HepG2 (cell line): ENCODE data around the gene TMEM121. TPM values are rescaled to one million over a fixed set of nuclear protein-coding genes. Genes with fewer than 3 reads are reported as not detected.

ENCODE experiments used
- ADNP ChIP-seq: sonication (generic); formaldehyde crosslinking; IDR thresholded peaks from 2 replicates; pipeline ENCODE4 v1.4.0; 2020; ENCODE audit warnings: missing genetic modification reagents
- CREB1 ChIP-seq, 2 experiments: fragments of 450-650 bp in 1 of 2; IDR thresholded peaks; 2 replicates each; pipeline ENCODE4 v1.6.1; 2016 to 2017; ENCODE audit warnings: control low read depth in 1 of 2, mild to moderate bottlenecking in 1 of 2, missing compliant biosample characterization in 1 of 2, missing genetic modification characterization in 1 of 2
- DR1 ChIP-seq: sonication (generic); formaldehyde crosslinking; IDR thresholded peaks from 2 replicates; pipeline ENCODE4 v1.8.0; 2021; ENCODE audit warnings: mild to moderate bottlenecking, missing genetic modification reagents, inconsistent platforms
- GABPB1 ChIP-seq: IDR thresholded peaks from 2 replicates; pipeline ENCODE4 v1.6.1; 2016; ENCODE audit warnings: mild to moderate bottlenecking, missing genetic modification reagents, moderate library complexity, missing compliant biosample characterization
- GTF2F1 ChIP-seq: fragments of 150-350 bp; IDR thresholded peaks from 2 replicates; pipeline ENCODE4 v1.6.1; 2014; ENCODE audit warnings: low read length
- ISL2 ChIP-seq: sonication (generic); formaldehyde crosslinking; IDR thresholded peaks from 2 replicates; pipeline ENCODE4 v1.5.0; 2020; ENCODE audit warnings: missing genetic modification reagents
- SALL1 ChIP-seq: sonication (generic); formaldehyde crosslinking; IDR thresholded peaks from 2 replicates; pipeline ENCODE4 v1.8.0; 2022; ENCODE audit warnings: mild to moderate bottlenecking, missing genetic modification reagents
- SRY ChIP-seq: sonication (generic); formaldehyde crosslinking; IDR thresholded peaks from 2 replicates; pipeline ENCODE4 v1.8.0; 2022; ENCODE audit warnings: mild to moderate bottlenecking, missing genetic modification reagents
- YEATS4 ChIP-seq: sonication (generic); formaldehyde crosslinking; IDR thresholded peaks from 2 replicates; pipeline ENCODE4 v1.4.0; 2020; ENCODE audit warnings: missing genetic modification reagents, borderline replicate concordance
- ZIK1 ChIP-seq: sonication (generic); formaldehyde crosslinking; IDR thresholded peaks from 2 replicates; pipeline ENCODE4 v1.5.0; 2020; ENCODE audit warnings: mild to moderate bottlenecking, low read depth, missing genetic modification reagents, borderline replicate concordance
- ZMYM4 ChIP-seq: sonication (generic); formaldehyde crosslinking; IDR thresholded peaks from 2 replicates; pipeline ENCODE4 v1.8.1; 2023; ENCODE audit warnings: mild to moderate bottlenecking, missing genetic modification reagents
- ZNF121 ChIP-seq: sonication (generic); formaldehyde crosslinking; IDR thresholded peaks from 2 replicates; pipeline ENCODE4 v1.5.0; 2020; ENCODE audit warnings: mild to moderate bottlenecking, missing genetic modification reagents
- ZNF225 ChIP-seq: sonication (generic); formaldehyde crosslinking; IDR thresholded peaks from 2 replicates; pipeline ENCODE4 v1.4.0; 2020; ENCODE audit warnings: mild to moderate bottlenecking, missing genetic modification reagents
- ZNF557 ChIP-seq: sonication (generic); formaldehyde crosslinking; IDR thresholded peaks from 2 replicates; pipeline ENCODE4 v1.4.0; 2020; ENCODE audit warnings: missing genetic modification reagents
- ZNF790 ChIP-seq: sonication (generic); formaldehyde crosslinking; IDR thresholded peaks from 2 replicates; pipeline ENCODE4 v1.8.0; 2022; ENCODE audit warnings: missing genetic modification reagents, mild to moderate bottlenecking, borderline replicate concordance
- polyA plus RNA-seq, 8 experiments: library from polyadenylated mRNA; depleted of rRNA in 3 of 8; stranded (reverse) in 7 of 8; unstranded in 1 of 8; fragments of >200 nt; fragmentation: Illumina TruSeq in 4 of 8; extraction: Trizol in 4 of 8; gene quantifications; 2 replicates each; pipeline versions ENCODE4 v1.2.1 to v1.2.3, GENCODE V29; 2011 to 2016; ENCODE audit warnings: low read depth in 4 of 8, missing spikeins in 1 of 8, mixed read lengths in 1 of 8; ENCODE audit not compliant: insufficient read depth in 1 of 8
- total RNA-seq, 5 experiments: library from RNA; depleted of rRNA; stranded (reverse); fragments of >200 nt; fragmentation: Illumina TruSeq; extraction: Trizol; gene quantifications; 2 replicates each; pipeline ENCODE4 v1.2.3, GENCODE V29; 2016; ENCODE audit warnings: low read depth in 1 of 5
- TF ChIP-seq, protein P1 (sequence below): sonication (generic); formaldehyde crosslinking; conservative IDR thresholded peaks from 2 replicates; pipeline ENCODE4 v1.8.0; 2022; ENCODE audit warnings: low read depth, missing genetic modification reagents
- TF ChIP-seq, protein P2 (sequence below): IDR thresholded peaks from 2 replicates; pipeline ENCODE4 v1.6.1; 2016; ENCODE audit warnings: low read depth, borderline replicate concordance
- TF ChIP-seq, protein P3 (sequence below): sonication (generic); formaldehyde crosslinking; IDR thresholded peaks from 2 replicates; pipeline ENCODE4 v1.4.0; 2020; ENCODE audit warnings: mild to moderate bottlenecking, missing genetic modification reagents
- TF ChIP-seq, protein P4 (sequence below): sonication (generic); formaldehyde crosslinking; IDR thresholded peaks from 2 replicates; pipeline ENCODE4 v1.5.0; 2020; ENCODE audit warnings: missing genetic modification reagents
- TF ChIP-seq, protein P5 (sequence below): sonication (generic); formaldehyde crosslinking; IDR thresholded peaks from 2 replicates; pipeline ENCODE4 v1.4.0; 2020; ENCODE audit warnings: mild to moderate bottlenecking, low read depth, missing genetic modification reagents
- TF ChIP-seq, protein P6 (sequence below): sonication (generic); formaldehyde crosslinking; IDR thresholded peaks from 2 replicates; pipeline ENCODE4 v1.9.0; 2022; ENCODE audit warnings: low read depth, missing genetic modification reagents
- TF ChIP-seq, protein P7 (sequence below): IDR thresholded peaks from 2 replicates; pipeline ENCODE4 v1.6.1; 2012; ENCODE audit warnings: inconsistent platforms

The TMEM121 gene
- total and polyA plus RNA-seq, 2 of the 13 experiments (the other 11 are each of a cell fraction or from before 2014, with no cell fraction given) = 6.6 to 19.0 TPM

DNA sequence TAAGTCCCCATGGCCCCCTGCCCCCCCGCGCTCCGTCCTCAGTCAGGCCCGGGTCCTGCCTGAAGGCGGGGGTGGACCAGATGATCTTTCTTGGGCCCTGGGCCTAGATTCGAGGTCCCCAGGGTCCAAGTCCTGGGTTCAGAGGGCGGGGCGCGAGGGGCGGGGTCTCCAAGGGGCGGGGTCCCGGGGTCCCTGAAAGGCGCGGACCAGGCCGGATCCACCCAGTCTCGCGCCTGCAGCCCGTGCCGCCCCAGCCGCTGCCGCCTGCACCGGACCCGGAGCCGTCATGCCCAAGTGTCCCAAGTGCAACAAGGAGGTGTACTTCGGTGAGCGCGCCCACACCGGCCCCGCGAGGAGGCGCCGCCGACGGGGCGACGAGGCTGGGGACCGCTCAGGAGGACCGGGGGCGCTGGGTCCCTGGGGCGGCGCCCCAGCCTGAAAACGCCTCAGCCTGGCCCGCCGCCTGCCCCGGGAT, 39.4 kb upstream of the TMEM121 start (continued):
- no peak for TF ChIP-seq CREB1 (IDR thresholded peaks at IDR 0.05)
- TF ChIP-seq CREB1 (CRISPR knock-in tag; IDR thresholded peaks at IDR 0.05) = no peak
- TF ChIP-seq, protein P1, sequence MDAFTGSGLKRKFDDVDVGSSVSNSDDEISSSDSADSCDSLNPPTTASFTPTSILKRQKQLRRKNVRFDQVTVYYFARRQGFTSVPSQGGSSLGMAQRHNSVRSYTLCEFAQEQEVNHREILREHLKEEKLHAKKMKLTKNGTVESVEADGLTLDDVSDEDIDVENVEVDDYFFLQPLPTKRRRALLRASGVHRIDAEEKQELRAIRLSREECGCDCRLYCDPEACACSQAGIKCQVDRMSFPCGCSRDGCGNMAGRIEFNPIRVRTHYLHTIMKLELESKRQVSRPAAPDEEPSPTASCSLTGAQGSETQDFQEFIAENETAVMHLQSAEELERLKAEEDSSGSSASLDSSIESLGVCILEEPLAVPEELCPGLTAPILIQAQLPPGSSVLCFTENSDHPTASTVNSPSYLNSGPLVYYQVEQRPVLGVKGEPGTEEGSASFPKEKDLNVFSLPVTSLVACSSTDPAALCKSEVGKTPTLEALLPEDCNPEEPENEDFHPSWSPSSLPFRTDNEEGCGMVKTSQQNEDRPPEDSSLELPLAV (CRISPR knock-in tag) = no peak
- TF ChIP-seq, protein P2, sequence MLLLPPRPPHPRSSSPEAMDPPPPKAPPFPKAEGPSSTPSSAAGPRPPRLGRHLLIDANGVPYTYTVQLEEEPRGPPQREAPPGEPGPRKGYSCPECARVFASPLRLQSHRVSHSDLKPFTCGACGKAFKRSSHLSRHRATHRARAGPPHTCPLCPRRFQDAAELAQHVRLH = no peak
- TF ChIP-seq, protein P3, sequence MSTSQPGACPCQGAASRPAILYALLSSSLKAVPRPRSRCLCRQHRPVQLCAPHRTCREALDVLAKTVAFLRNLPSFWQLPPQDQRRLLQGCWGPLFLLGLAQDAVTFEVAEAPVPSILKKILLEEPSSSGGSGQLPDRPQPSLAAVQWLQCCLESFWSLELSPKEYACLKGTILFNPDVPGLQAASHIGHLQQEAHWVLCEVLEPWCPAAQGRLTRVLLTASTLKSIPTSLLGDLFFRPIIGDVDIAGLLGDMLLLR (CRISPR knock-in tag) = 0 out of 2 replicates have a peak, but pooled peaks have one; percentile 33
- TF ChIP-seq ISL2 (CRISPR knock-in tag) = no peak
- TF ChIP-seq ZNF121 (CRISPR knock-in tag) = peak; percentile 79
- TF ChIP-seq, protein P4, sequence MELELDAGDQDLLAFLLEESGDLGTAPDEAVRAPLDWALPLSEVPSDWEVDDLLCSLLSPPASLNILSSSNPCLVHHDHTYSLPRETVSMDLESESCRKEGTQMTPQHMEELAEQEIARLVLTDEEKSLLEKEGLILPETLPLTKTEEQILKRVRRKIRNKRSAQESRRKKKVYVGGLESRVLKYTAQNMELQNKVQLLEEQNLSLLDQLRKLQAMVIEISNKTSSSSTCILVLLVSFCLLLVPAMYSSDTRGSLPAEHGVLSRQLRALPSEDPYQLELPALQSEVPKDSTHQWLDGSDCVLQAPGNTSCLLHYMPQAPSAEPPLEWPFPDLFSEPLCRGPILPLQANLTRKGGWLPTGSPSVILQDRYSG = no peak
- TF ChIP-seq, protein P5, sequence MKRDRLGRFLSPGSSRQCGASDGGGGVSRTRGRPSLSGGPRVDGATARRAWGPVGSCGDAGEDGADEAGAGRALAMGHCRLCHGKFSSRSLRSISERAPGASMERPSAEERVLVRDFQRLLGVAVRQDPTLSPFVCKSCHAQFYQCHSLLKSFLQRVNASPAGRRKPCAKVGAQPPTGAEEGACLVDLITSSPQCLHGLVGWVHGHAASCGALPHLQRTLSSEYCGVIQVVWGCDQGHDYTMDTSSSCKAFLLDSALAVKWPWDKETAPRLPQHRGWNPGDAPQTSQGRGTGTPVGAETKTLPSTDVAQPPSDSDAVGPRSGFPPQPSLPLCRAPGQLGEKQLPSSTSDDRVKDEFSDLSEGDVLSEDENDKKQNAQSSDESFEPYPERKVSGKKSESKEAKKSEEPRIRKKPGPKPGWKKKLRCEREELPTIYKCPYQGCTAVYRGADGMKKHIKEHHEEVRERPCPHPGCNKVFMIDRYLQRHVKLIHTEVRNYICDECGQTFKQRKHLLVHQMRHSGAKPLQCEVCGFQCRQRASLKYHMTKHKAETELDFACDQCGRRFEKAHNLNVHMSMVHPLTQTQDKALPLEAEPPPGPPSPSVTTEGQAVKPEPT (CRISPR knock-in tag) = no peak
- TF ChIP-seq, protein P6, sequence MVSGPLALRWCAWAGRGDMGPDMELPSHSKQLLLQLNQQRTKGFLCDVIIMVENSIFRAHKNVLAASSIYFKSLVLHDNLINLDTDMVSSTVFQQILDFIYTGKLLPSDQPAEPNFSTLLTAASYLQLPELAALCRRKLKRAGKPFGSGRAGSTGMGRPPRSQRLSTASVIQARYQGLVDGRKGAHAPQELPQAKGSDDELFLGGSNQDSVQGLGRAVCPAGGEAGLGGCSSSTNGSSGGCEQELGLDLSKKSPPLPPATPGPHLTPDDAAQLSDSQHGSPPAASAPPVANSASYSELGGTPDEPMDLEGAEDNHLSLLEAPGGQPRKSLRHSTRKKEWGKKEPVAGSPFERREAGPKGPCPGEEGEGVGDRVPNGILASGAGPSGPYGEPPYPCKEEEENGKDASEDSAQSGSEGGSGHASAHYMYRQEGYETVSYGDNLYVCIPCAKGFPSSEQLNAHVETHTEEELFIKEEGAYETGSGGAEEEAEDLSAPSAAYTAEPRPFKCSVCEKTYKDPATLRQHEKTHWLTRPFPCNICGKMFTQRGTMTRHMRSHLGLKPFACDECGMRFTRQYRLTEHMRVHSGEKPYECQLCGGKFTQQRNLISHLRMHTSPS = peak; percentile 17; the same call in 1 of the 2 replicates
- no peak for TF ChIP-seq ZNF225 (CRISPR knock-in tag)
- 0 out of 2 replicates have a peak, but pooled peaks have one; percentile 32 for TF ChIP-seq YEATS4 (CRISPR knock-in tag)
- TF ChIP-seq SRY = 0 out of 2 replicates have a peak, but pooled peaks have one; percentile 45
- peak; percentile 43; the same call in 1 of the 2 replicates for TF ChIP-seq DR1 (CRISPR knock-in tag)
- no peak for TF ChIP-seq ZIK1 (CRISPR knock-in tag)
- TF ChIP-seq ZNF790 (CRISPR knock-in tag) = no peak
- no peak for TF ChIP-seq ADNP (CRISPR knock-in tag)
- no peak for TF ChIP-seq SALL1 (CRISPR knock-in tag)
- peak; percentile 15; the same call in 1 of the 2 replicates for TF ChIP-seq ZMYM4
- TF ChIP-seq GABPB1 = peak; percentile 24; the same call in 1 of the 2 replicates
- TF ChIP-seq, protein P7, sequence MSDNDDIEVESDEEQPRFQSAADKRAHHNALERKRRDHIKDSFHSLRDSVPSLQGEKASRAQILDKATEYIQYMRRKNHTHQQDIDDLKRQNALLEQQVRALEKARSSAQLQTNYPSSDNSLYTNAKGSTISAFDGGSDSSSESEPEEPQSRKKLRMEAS = no peak
- TF ChIP-seq ZNF557 = no peak
- TF ChIP-seq GTF2F1 = no peak
